ENCODE results near the gene ANKH. TPM values are rescaled to one million over a fixed set of nuclear protein-coding genes. Genes with fewer than 3 reads are reported as not detected.

ANKH gene
- total RNA-seq, 8 experiments from 2014 or later = 4.6 to 57.0 (median 13.0) TPM

DNA sequence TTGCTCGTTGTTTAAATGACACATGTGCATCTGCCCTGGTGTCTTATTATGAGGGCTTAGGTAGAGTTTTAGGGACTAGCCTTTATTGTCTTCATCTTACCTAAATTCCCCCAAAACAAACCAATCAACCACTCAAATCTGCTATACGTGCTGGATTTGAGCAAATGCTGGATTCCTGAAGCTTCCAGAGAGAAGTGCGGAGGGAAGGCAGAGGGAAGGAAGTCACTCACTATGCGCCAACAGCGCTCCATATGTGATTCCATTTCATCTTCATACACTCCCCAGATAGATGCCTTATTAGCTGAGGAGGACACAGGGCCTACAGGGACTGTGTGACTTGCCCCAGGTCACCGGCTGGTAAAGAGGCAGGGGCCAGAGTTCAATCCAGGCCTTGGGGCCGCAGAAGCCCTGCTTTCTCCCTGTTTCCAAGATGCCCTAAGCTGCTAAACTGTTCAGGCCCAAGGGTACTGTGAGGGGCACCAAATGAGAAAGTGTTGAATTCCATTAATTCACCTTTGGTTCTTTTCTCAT, 143.6 kb downstream of the ANKH start:
- Histone ChIP-seq H3K4me1 (replicated peaks in 1 of 2) (peaks cover 16 to 22% of the 10 kb centered on the region in 2 donors), H3K4me3 (no peak overlapping the region), H3K27ac (no peak overlapping the region)
- in situ Hi-C loops (cut with MboI; ENCODE audit: low pct_unique_long_range_greater_than_20kb in 2 of 9, low sequenced_read_pairs in 9 of 9, unreplicated experiment in 9 of 9) = loop anchor here in 6 of 9 experiments (10.0 to 25.0 kb wide), 3 partner anchors 134 to 287 kb away; partner anchors contain the start of gene ANKH (in 1 of the 6)
- peak in 4 of 8 experiments; percentile 14 to 35 (median 26) for ATAC-seq (replicated peaks in 6 of 8)
- WGBS, 10 experiments = 14 to 90% (median 55%) methylated on average over 1 to 3 of the region's 7 CpGs; no CpG with 5 or more reads in 3 of the 10 experiments

DNA sequence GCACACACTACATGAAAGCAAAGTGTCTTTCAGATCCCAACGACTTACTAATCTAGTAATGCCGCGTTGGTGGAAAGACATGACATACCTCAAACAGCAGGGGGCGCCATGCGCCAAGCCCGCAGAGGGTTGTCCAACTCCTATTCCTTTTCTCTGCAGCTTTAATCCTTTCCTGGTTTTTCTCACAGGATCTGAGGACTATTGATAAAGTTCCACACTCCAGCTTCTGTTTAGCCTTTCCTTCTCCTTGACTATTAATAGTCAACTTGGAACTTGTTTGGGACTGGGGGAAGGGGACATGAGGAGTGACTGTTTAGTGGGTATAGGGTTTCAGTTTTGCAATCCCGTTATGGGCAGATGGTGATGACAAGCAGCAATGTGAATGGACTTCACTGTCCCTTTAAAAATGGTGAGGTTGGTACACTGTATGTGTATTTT, 144.1 kb downstream of the ANKH start:
- Histone ChIP-seq H3K4me3 (no peak overlapping the region), H3K4me1 (replicated peaks in 1 of 2) (peaks cover 16 to 22% of the 10 kb centered on the region in 2 donors), H3K27ac (no peak overlapping the region)
- ATAC-seq (replicated peaks in 6 of 8) = peak; percentile 69 to 96 (median 88)
- in situ Hi-C loops (cut with MboI; ENCODE audit: low pct_unique_long_range_greater_than_20kb in 2 of 9, low sequenced_read_pairs in 9 of 9, unreplicated experiment in 9 of 9) = loop anchor here in 6 of 9 experiments (10.0 to 25.0 kb wide), 3 partner anchors 135 to 287 kb away; partner anchors contain the start of gene ANKH (in 1 of the 6)
- 0 to 11% (median 2%) methylated on average over 1 to 7 of the region's 7 CpGs; no CpG with 5 or more reads in 3 of the 10 experiments for WGBS, 10 experiments

DNA sequence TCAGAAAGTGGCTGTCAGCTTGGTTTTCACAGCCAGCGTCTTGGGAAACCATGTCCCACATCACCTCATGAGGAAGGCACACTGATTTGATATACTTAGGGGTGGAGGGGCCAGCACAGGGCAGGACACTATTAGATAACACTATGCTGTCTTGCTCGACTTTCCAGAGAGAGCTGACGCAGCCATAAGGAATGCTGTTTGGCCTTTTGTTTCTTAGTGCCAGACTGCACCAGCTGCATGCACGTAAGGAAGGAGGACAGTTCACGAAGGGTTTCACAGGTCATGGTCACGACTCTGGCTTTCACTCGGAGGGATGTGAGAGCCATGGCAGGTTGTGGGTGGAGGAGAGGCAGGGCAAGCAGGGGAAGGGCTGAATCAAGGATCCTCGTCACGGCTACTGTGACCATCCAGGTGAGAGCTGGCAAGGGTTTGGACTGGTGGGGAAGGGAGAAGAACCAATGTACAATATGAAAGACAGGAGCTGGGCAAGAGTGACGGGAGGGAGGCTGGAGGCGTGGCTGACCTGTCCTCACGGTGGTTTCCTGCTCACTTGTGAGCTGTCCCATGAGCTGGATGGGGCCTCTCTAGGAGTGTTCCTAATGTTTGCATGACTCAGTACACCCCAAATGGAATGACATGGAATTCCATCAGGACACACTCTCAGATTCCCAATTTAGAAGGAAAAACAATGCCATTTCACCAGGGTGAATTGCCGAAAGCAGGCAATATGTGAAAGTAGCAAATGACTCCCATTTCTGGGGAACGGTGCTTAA, 145.3 kb downstream of the ANKH start:
- in situ Hi-C loops (cut with MboI; ENCODE audit: low pct_unique_long_range_greater_than_20kb in 2 of 9, low sequenced_read_pairs in 9 of 9, unreplicated experiment in 9 of 9) = loop anchor here in 6 of 9 experiments (10.0 to 25.0 kb wide), 3 partner anchors 136 to 289 kb away; partner anchors contain the start of gene ANKH (in 1 of the 6)
- Histone ChIP-seq H3K27ac (no peak overlapping the region), H3K4me3 (no peak overlapping the region), H3K4me1 (replicated peaks in 1 of 2) (peaks cover 16% of the 10 kb centered on the region in 2 donors)
- no peak for ATAC-seq (replicated peaks in 6 of 8)
- 13 to 100% (median 82%) methylated on average over 1 to 10 of the region's 14 CpGs; no CpG with 5 or more reads in 2 of the 10 experiments for WGBS, 10 experiments

DNA sequence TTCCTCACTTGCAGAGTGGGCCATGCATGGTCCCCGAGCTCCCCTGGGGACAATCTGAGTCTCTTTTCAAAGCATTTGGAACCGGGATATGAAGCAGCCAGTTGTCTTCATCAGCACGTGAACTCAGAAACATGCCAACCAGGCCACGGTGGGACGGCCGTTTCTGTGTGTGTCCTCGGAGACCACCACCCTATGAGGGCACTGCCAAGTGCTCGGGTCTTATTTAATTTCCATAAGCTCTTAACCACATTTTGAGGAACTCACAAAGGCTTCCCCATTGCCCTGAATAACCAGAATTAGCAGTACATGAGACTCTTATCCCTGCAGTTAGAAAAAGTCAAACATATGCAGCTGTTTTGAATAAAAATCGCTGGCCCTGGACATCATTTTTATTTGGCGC, 146.9 kb downstream of the ANKH start:
- WGBS, 10 experiments = 60 to 94% (median 83%) methylated on average over 1 to 9 of the region's 10 CpGs; no CpG with 5 or more reads in 2 of the 10 experiments
- ATAC-seq (replicated peaks in 6 of 8) = no peak
- Histone ChIP-seq H3K4me1 (replicated peaks in 1 of 2) (peaks cover 16% of the 10 kb centered on the region in 2 donors), H3K4me3 (no peak overlapping the region), H3K27ac (no peak overlapping the region)
- in situ Hi-C loops (cut with MboI; ENCODE audit: low pct_unique_long_range_greater_than_20kb in 2 of 9, low sequenced_read_pairs in 9 of 9, unreplicated experiment in 9 of 9) = loop anchor here in 6 of 9 experiments (10.0 to 25.0 kb wide), 3 partner anchors 138 to 290 kb away; partner anchors contain the start of gene ANKH (in 1 of the 6)

DNA sequence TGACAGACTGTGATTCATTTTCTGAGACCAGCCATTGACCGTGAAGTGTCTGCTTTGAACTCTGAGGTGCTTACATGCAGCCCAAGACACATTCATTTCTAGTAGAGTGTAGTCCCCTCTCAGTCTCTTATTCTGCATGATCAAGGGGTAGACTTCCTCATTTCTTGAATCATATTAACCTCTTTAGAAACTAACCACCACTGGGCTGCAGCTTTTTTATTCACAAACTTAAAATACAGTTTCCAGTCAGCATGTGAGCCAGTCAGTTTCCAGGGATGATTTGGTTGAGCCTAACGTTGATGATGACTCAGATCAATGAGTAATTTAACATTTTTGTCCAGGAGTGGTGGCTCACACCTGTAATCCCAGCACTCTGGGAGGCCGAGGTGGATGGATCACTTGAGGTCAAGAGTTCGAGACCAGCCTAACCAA, 147.9 kb downstream of the ANKH start:
- in situ Hi-C loops (cut with MboI; ENCODE audit: low pct_unique_long_range_greater_than_20kb in 2 of 9, low sequenced_read_pairs in 9 of 9, unreplicated experiment in 9 of 9) = loop anchor here in 3 of 9 experiments (10.0 kb wide), 1 partner anchor 291 kb away; no protein-coding TSS in a partner anchor
- no peak for ATAC-seq (replicated peaks in 6 of 8)
- no peak overlapping the region for H3K4me3 ChIP-seq
- no peak overlapping the region for H3K27ac ChIP-seq
- H3K4me1 ChIP-seq (replicated peaks in 1 of 2) = peaks cover 13% of the 10 kb centered on the region in 2 donors
- WGBS, 10 experiments = 0 to 100% (median 88%) methylated on average over 1 to 4 of the region's 4 CpGs

DNA sequence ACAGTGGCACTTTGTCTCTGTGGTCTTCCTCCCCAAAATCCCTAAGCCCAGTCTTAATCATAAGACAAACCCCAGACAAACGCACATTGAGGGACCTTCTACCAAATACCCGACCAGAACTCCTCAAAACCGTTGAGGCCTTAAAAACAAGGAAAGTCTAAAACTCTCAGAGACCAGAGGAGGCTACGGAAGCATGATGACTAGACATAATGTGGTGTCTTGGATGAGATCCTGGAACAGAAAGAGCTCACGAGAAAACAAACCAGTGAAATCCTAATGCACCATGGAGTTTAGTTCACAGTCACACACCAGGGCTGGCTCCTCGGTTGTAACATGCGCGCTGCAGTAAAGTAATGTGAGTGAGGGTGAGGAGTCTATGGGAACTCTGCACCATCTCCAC, 148.7 kb downstream of the ANKH start:
- in situ Hi-C loops (cut with MboI; ENCODE audit: low pct_unique_long_range_greater_than_20kb in 2 of 9, low sequenced_read_pairs in 9 of 9, unreplicated experiment in 9 of 9) = loop anchor here in 3 of 9 experiments (10.0 kb wide), 1 partner anchor 292 kb away; no protein-coding TSS in a partner anchor
- WGBS, 10 experiments = 68 to 100% (median 91%) methylated on average over 2 to 8 of the region's 8 CpGs

DNA sequence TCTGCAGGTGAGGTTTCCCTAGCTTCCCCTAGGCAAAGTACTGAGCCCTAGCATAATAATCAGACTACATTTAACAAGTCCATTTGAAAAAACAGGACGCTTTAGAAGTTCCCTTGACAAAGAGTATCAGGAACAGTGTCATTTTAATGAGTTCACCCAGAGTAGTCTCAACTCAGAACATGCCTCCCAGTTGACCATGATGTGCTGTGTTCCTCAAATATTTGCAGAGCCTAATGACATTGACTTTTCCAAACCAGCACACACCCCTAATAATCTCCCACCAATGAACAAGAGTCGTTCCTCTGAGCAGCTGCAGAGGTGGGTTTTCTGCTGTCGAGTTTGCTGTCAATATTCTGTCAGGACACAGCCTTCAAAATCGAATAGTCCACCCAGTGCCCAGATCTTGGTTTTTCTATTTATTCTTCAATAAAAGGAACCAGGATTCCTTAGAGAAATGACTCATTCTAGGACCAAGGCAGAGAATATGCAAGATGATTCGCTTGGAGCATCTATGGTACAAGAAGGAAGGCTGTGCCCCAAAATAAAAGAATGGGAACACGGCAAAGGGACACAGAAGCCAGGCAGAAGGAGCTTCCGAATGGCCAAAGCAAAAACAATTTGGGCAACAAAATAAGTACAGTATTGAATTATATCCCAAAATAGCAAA, 149.5 kb downstream of the ANKH start:
- WGBS, 10 experiments = 50 to 100% (median 92%) methylated on average over 1 to 6 of the region's 7 CpGs
- peak in 1 of 8 experiments; percentile 15 for ATAC-seq (replicated peaks in 6 of 8)
- in situ Hi-C loops (cut with MboI; ENCODE audit: low pct_unique_long_range_greater_than_20kb in 2 of 9, low sequenced_read_pairs in 9 of 9, unreplicated experiment in 9 of 9) = loop anchor here in 3 of 9 experiments (10.0 kb wide), 1 partner anchor 293 kb away; no protein-coding TSS in a partner anchor

More for the DNA sequence above, 148.7 kb downstream of the ANKH start:
- Histone ChIP-seq H3K4me3 (no peak overlapping the region), H3K27ac (no peak overlapping the region), H3K4me1 (replicated peaks in 1 of 2) (peaks cover 5% of the 10 kb centered on the region in 2 donors)
- ATAC-seq (replicated peaks in 6 of 8) = no peak

DNA sequence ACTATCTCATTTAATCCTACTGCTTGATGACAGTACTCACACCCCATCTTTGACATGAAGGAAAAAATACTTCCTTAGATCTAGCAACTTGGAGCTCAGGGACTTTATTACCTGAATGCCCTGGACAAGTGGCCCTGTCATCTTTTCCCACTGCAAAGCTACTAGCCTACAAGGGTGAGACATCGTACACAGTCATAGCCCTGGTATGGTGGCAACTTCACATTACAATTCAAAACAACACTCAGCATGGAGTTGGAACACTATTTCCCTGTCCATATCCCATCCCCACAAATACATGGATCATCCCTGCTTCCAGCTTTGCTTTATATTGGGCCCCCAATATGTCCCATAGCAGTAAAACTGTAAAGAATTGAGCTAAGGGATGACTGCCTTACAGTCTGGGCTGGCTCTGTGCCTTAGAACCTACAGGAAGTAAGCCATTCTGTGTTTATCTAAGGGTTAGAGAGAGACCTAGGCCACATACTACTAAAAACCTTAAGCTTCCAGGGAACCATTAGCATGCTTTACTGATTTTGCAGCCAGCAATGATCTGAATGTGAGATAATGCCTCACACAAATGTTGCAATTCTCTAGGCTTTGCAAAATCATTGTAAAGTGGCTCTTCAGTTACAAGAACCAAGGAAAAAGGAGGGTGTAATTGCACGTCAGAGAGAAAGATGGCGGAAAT, 151.2 kb downstream of the ANKH start:
- Histone ChIP-seq H3K4me1 (replicated peaks in 1 of 2) (no peaks in the 10 kb centered on the region), H3K27ac (no peak overlapping the region), H3K4me3 (no peak overlapping the region)
- ATAC-seq (replicated peaks in 6 of 8) = no peak
- WGBS, 10 experiments = 50 to 100% (median 100%) methylated on average over 1 to 3 of the region's 3 CpGs; no CpG with 5 or more reads in 3 of the 10 experiments
- in situ Hi-C loops (cut with MboI; ENCODE audit: low pct_unique_long_range_greater_than_20kb in 2 of 9, low sequenced_read_pairs in 9 of 9, unreplicated experiment in 9 of 9) = loop anchor here in 3 of 9 experiments (10.0 kb wide), 1 partner anchor 294 kb away; no protein-coding TSS in a partner anchor

More for the DNA sequence above, 149.5 kb downstream of the ANKH start:
- Histone ChIP-seq H3K4me3 (no peak overlapping the region), H3K4me1 (replicated peaks in 1 of 2) (no peaks in the 10 kb centered on the region), H3K27ac (no peak overlapping the region)

DNA sequence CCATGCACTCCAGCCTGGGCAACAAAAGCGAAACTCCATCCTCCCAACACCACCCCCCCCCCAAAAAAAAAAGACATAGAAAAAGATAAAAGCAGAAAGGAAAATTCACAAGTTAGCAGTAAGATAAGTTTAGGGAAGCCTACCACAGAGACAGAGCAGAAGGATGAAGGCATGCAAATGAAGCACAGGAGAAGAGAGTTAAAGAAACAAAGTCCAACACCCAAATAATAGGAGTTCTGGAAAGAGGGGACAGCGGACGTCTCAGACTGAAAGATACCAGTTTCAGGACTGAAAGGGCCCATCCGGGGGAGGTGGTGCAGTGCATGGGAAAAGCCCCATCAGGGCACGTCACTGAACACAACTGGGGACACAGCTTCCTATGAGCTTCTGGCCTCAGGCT, 152.8 kb downstream of the ANKH start:
- in situ Hi-C loops (cut with MboI; ENCODE audit: low pct_unique_long_range_greater_than_20kb in 2 of 9, low sequenced_read_pairs in 9 of 9, unreplicated experiment in 9 of 9) = loop anchor here in 1 of 9 experiments (10.0 kb wide), 1 partner anchor 296 kb away; no protein-coding TSS in a partner anchor
- ATAC-seq (replicated peaks in 6 of 8) = no peak
- Histone ChIP-seq H3K27ac (no peak overlapping the region), H3K4me3 (no peak overlapping the region), H3K4me1 (replicated peaks in 1 of 2) (no peaks in the 10 kb centered on the region)
- 89 to 100% (median 97%) methylated on average over 1 to 4 of the region's 5 CpGs; no CpG with 5 or more reads in 2 of the 10 experiments for WGBS, 10 experiments

DNA sequence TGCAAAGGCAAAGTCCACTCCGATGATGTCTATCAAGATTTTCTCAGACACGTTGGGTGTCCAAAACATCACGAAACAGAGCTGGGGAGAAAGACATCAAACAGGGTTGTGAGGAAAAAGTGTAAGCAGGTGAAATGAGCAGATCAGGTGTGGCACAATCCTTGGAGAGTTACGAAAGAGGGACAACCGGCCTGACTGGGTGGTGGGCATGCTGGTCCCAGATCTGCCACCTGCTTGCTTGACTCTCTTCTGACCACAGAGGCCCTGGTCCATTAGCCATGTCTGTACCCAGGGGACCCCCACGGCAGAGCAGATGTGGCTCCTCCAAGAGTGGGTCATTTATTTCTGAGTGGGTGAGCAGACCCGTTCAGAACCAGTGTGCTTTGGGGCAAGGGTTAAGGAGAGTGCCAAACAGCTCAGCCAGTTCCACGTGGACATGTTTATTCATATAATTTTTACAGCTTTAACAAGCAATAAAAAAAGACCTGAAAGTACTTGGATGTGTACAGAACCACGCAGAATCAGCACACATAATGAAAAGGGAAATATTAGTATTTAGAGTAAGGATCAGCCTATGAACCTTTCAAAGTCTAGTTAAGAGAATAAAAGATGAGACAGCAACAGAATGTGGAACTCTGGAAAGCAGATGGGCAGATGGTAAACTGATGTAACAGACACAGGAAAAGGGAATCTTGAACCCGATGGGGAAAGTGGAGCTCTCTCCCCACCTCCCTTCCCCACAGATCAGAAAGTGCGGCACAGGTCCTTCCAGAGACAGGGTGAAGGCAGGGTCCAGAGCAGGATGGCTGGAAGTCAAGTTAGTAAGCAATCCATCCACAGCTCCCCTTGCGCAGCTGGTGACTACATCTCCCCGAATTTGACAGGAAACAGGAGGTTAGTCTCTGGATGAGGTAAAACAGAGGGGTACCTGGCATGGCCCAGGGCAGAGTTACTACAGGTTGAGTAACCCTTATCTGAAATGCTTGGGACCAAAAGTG, 154.5 kb downstream of the ANKH start:
- in situ Hi-C loops (cut with MboI; ENCODE audit: low pct_unique_long_range_greater_than_20kb in 2 of 9, low sequenced_read_pairs in 9 of 9, unreplicated experiment in 9 of 9) = loop anchor here in 1 of 9 experiments (10.0 kb wide), 1 partner anchor 298 kb away; no protein-coding TSS in a partner anchor
- WGBS, 10 experiments = 70 to 100% (median 94%) methylated on average over 2 to 10 of the region's 13 CpGs
- Histone ChIP-seq H3K4me3 (no peak overlapping the region), H3K27ac (no peak overlapping the region), H3K4me1 (replicated peaks in 1 of 2) (no peaks in the 10 kb centered on the region)
- ATAC-seq (replicated peaks in 6 of 8) = no peak

DNA sequence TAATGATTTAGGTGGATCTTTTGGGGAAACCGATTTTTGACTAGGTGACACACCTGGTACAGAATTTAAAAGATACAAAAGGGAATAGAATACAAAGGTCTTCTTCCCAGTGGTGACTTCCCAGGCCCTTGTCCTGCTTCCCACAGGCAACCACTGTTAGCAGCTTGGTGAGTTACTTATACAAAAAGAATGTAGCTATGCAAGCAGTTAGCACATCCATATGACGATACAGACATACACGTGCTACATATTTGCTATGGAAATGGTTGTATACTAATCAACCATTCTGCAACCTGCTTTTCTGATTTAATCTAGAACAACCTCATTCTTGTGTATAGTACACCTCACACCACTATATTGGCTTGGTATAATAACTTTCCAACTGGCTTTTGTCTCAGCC, 156.1 kb downstream of the ANKH start:
- in situ Hi-C loops (cut with MboI; ENCODE audit: low pct_unique_long_range_greater_than_20kb in 2 of 9, low sequenced_read_pairs in 9 of 9, unreplicated experiment in 9 of 9) = loop anchor here in 1 of 9 experiments (10.0 kb wide), 1 partner anchor 299 kb away; no protein-coding TSS in a partner anchor
- Histone ChIP-seq H3K4me3 (no peak overlapping the region), H3K4me1 (replicated peaks in 1 of 2) (no peaks in the 10 kb centered on the region), H3K27ac (no peak overlapping the region)
- no peak for ATAC-seq (replicated peaks in 6 of 8)
- 76 to 100% (median 93%) methylated on average over 2 to 3 of the region's 3 CpGs; no CpG with 5 or more reads in 4 of the 10 experiments for WGBS, 10 experiments
